ENCODE measurements around the gene ADGRB3.

- TF ChIP-seq GABPA (IDR thresholded peaks at IDR 0.05; ENCODE audit: low read depth): no peak
- TF ChIP-seq CHD2 (IDR thresholded peaks at IDR 0.05; ENCODE audit: borderline replicate concordance, low read depth, low read length): no peak
- no peak for TF ChIP-seq RFX5 (IDR thresholded peaks at IDR 0.05; ENCODE audit: low read depth, low read length)
- TF ChIP-seq EP300 (IDR thresholded peaks at IDR 0.05; ENCODE audit: borderline replicate concordance in 1 of 2, control insufficient read depth in 1 of 2, low read depth in 2 of 2, low read length in 2 of 2): no peak
- no peak for TF ChIP-seq REST (IDR thresholded peaks at IDR 0.05; ENCODE audit: low read depth, low read length)
Observed at GRCh38 chr6:68973066-68973465, 338.0 kb downstream of the ADGRB3 start.
